ENCODE measurements around the gene CHRNB1.

DNA sequence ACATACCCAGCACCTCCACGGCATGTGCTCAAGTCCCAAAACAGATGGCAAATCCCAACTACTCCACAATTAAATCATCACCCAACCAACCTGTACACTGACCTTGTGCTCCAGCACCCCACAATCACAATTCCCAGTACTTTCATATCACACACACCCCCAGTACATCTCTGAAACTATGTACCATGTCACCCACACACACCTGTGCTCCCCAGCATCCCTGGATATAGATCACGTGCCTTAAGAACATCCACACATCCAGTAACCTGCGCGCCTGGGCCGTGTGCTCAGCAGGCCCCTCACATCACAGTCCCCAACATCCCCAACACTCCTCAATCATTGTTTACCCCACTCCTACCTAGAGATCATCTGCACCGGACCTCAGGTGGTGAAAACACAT lies 35.1 kb upstream of the CHRNB1 start:
- TF ChIP-seq EZH2 (IDR thresholded peaks at IDR 0.05; ENCODE audit: low read depth, unreplicated experiment), result no peak
- TF ChIP-seq CTCF (conservative IDR thresholded peaks at IDR 0.05; ENCODE audit: low read depth in 2 of 2), result no peak
- no peak for TF ChIP-seq REST (IDR thresholded peaks at IDR 0.05; ENCODE audit: unreplicated experiment)

All from GM23338 (cell line).